HepG2 (cell line): Measurements from ENCODE around the gene XK. TPM values are rescaled to one million over a fixed set of nuclear protein-coding genes. Genes with fewer than 3 reads are reported as not detected.

Experiments used
- ATAC-seq: fragments of 200-7000 bp; cut with Tn5 transposase; 3 replicates; pipeline ENCODE4 v1.9.1; 2020; ENCODE audit warnings: mild to moderate bottlenecking, moderate library complexity
- BruUV-seq: library from RNA; stranded (reverse); fragments of 400-500 nt; replicated peaks from 2 replicates; lab custom pipeline; 2021; lab: Mats Ljungman, UMichigan
- CTCF ChIA-PET: fragments of 300-600 bp; formaldehyde crosslinking; extraction: SDS; loops from one replicate; lab custom pipeline; 2021; ENCODE audit warnings: low total read pairs, inconsistent platforms, low intra/inter-chr PET ratio; lab: Yijun Ruan, JAX
- POLR2A ChIA-PET: fragments of 350-600 bp; sonication (Branson Sonifier 250); formaldehyde crosslinking; loops from one replicate; lab custom pipeline; 2020; ENCODE audit warnings: antibody characterized with exemption, inconsistent platforms; lab: Yijun Ruan, JAX
- DNase-seq: peaks from one replicate; pipeline ENCODE4 v3.0.0-alpha.2; 2015; ENCODE audit warnings: low spot score
- FAIRE-seq: peaks from 3 replicates; lab custom pipeline; 2011; peaks lifted over from hg19 to GRCh38; lab: Jason Lieb, UNC
- H2AFZ ChIP-seq: one replicate; pipeline ENCODE4 v1.6.1; 2011; ENCODE audit warnings: low read length, inconsistent platforms
- H3K27ac ChIP-seq: fragments of 300-600 bp; 3 replicates; pipeline ENCODE4 v1.8.0; 2011; ENCODE audit warnings: mixed run types, mild to moderate bottlenecking, mixed read lengths, low read length, inconsistent platforms; ENCODE audit not compliant: insufficient read depth; ENCODE audit errors: extremely low read length
- H3K27me3 ChIP-seq, 2 experiments: fragments of 200-600 bp in 1 of 2; 2 replicates in 1 of 2; 3 replicates in 1 of 2; pipeline versions ENCODE4 v1.6.0 to v1.8.0; 2011; ENCODE audit warnings: low read length in 2 of 2, mild to moderate bottlenecking in 2 of 2, moderate library complexity in 2 of 2, inconsistent platforms in 1 of 2; ENCODE audit not compliant: insufficient read depth in 2 of 2, control insufficient read depth in 1 of 2
- H3K36me3 ChIP-seq, 2 experiments: fragments of 200-600 bp in 1 of 2; replicated peaks in 1 of 2; 2 replicates in 1 of 2; 3 replicates in 1 of 2; pipeline versions ENCODE4 v1.5.1 to v1.8.0; 2011; ENCODE audit warnings: low read length in 2 of 2, inconsistent platforms in 1 of 2; ENCODE audit not compliant: insufficient read depth in 2 of 2, control insufficient read depth in 1 of 2
- H3K4me1 ChIP-seq: 2 replicates; pipeline ENCODE4 v1.5.1; 2012; ENCODE audit warnings: low read length, inconsistent platforms; ENCODE audit not compliant: insufficient read depth
- H3K4me2 ChIP-seq: 2 replicates; pipeline ENCODE4 v1.6.0; 2011; ENCODE audit warnings: low read depth, low read length, inconsistent platforms
- H3K4me3 ChIP-seq, 3 experiments: fragments of 200-600 bp in 1 of 3; sonication (generic), shearing (Covaris generic) in 1 of 3; replicated peaks in 1 of 3; 2 replicates each; pipeline ENCODE4 v1.5.1; 2011 to 2016; ENCODE audit warnings: low read length in 3 of 3, inconsistent platforms in 2 of 3, low read depth in 2 of 3, mild to moderate bottlenecking in 2 of 3, control low read depth in 1 of 3, mixed read lengths in 1 of 3; ENCODE audit not compliant: insufficient read depth in 1 of 3
- H3K79me2 ChIP-seq: one replicate; pipeline ENCODE4 v1.6.1; 2011; ENCODE audit warnings: low read length, inconsistent platforms; ENCODE audit not compliant: insufficient read depth
- H3K9ac ChIP-seq: 2 replicates; pipeline ENCODE4 v1.6.0; 2011; ENCODE audit warnings: mild to moderate bottlenecking, low read depth, low read length, inconsistent platforms; ENCODE audit not compliant: insufficient read depth
- H3K9me3 ChIP-seq: 2 replicates; pipeline ENCODE4 v1.5.1; 2012; ENCODE audit warnings: mild to moderate bottlenecking, low read length
- H4K20me1 ChIP-seq: 2 replicates; pipeline ENCODE4 v1.6.0; 2011; ENCODE audit warnings: inconsistent platforms, mild to moderate bottlenecking, low read length, moderate library complexity; ENCODE audit not compliant: insufficient read depth
- MEIS1 ChIP-seq: sonication (generic); formaldehyde crosslinking; IDR thresholded peaks from 2 replicates; pipeline ENCODE4 v1.9.0; 2021; ENCODE audit warnings: mild to moderate bottlenecking, missing genetic modification reagents, moderate library complexity, borderline replicate concordance
- MLX ChIP-seq: IDR thresholded peaks from 2 replicates; pipeline ENCODE4 v1.6.1; 2016
- MXD1 ChIP-seq: sonication (generic); formaldehyde crosslinking; IDR thresholded peaks from 2 replicates; pipeline ENCODE4 v1.4.0; 2020; ENCODE audit warnings: mild to moderate bottlenecking, missing genetic modification reagents
- SP1 ChIP-seq, 2 experiments: fragments of 450-650 bp in 1 of 2; sonication (generic) in 1 of 2; formaldehyde crosslinking in 1 of 2; IDR thresholded peaks; 2 replicates each; pipeline versions ENCODE4 v1.4.0 to v1.6.1; 2016 to 2020; ENCODE audit warnings: missing genetic modification reagents in 1 of 2
- SRSF1 ChIP-seq: fragments of 200-400 bp; formaldehyde crosslinking; optimal IDR thresholded peaks from 2 replicates; pipeline ENCODE3; 2017; ENCODE audit warnings: mild to moderate bottlenecking, low read depth, low read length, moderate library complexity
- ZNF337 ChIP-seq: sonication (generic); formaldehyde crosslinking; IDR thresholded peaks from 2 replicates; pipeline ENCODE4 v1.5.1; 2020; ENCODE audit warnings: missing genetic modification reagents, low read depth, mild to moderate bottlenecking, borderline replicate concordance
- ZNF546 ChIP-seq: sonication (generic); formaldehyde crosslinking; conservative IDR thresholded peaks from 2 replicates; pipeline ENCODE4 v1.8.1; 2023; ENCODE audit warnings: mild to moderate bottlenecking, missing genetic modification reagents
- ZNF616 ChIP-seq: sonication (generic); formaldehyde crosslinking; IDR thresholded peaks from 2 replicates; pipeline ENCODE4 v1.5.0; 2020; ENCODE audit warnings: low read depth, mild to moderate bottlenecking, missing genetic modification reagents
- ZNF639 ChIP-seq: conservative IDR thresholded peaks from 2 replicates; pipeline ENCODE4 v1.6.1; 2018; ENCODE audit warnings: missing genetic modification reagents
- ZNF768 ChIP-seq: sonication (generic); formaldehyde crosslinking; IDR thresholded peaks from 2 replicates; pipeline ENCODE4 v1.4.0; 2020; ENCODE audit warnings: missing genetic modification reagents
- ZNF776 ChIP-seq: sonication (generic); formaldehyde crosslinking; IDR thresholded peaks from 2 replicates; pipeline ENCODE4 v1.4.0; 2020; ENCODE audit warnings: mild to moderate bottlenecking, missing genetic modification reagents
- WGBS: methylation state at CpG from one replicate; pipeline ENCODE4 v1.1.6; 2017; ENCODE audit warnings: low lambda C conversion rate; 5-methylcytosine and 5-hydroxymethylcytosine counted together
- in situ Hi-C: cut with HindIII; loops from 2 replicates; pipeline ENCODE4 v1.10.0; 2017; ENCODE audit warnings: low pct_unique_long_range_greater_than_20kb; ENCODE audit not compliant: extremely low pct_ligation_motif_present
- intact Hi-C: fragments of 100-400 bp; cut with micrococcal nuclease; formaldehyde crosslinking; loops from one replicate; pipeline ENCODE4 v1.10.0; 2022; ENCODE audit not compliant: unreplicated experiment
- polyA plus RNA-seq, 8 experiments: library from polyadenylated mRNA; depleted of rRNA in 3 of 8; stranded (reverse) in 7 of 8; unstranded in 1 of 8; fragments of >200 nt; fragmentation: Illumina TruSeq in 4 of 8; extraction: Trizol in 4 of 8; gene quantifications; 2 replicates each; pipeline versions ENCODE4 v1.2.1 to v1.2.3, GENCODE V29; 2011 to 2016; ENCODE audit warnings: low read depth in 4 of 8, missing spikeins in 1 of 8, mixed read lengths in 1 of 8; ENCODE audit not compliant: insufficient read depth in 1 of 8
- total RNA-seq, 5 experiments: library from RNA; depleted of rRNA; stranded (reverse); fragments of >200 nt; fragmentation: Illumina TruSeq; extraction: Trizol; gene quantifications; 2 replicates each; pipeline ENCODE4 v1.2.3, GENCODE V29; 2016; ENCODE audit warnings: low read depth in 1 of 5
- TF ChIP-seq, protein P1 (sequence below): IDR thresholded peaks from 2 replicates; pipeline ENCODE4 v1.6.1; 2016

The XK gene
- total and polyA plus RNA-seq, 2 of the 13 experiments (the other 11 are each of a cell fraction or from before 2014, with no cell fraction given): not detected

GRCh38 chrX:37712458-37712857 is 26.9 kb downstream of the XK start:
- Histone ChIP-seq H3K27ac (no peak overlapping the region), H3K9ac (no peak overlapping the region), H3K4me1 (no peaks in the 10 kb centered on the region), H2AFZ (no peak overlapping the region), H3K36me3 (no peaks in the 10 kb centered on the region), H3K4me3 (no peak overlapping the region), H4K20me1 (no peaks in the 10 kb centered on the region), H3K4me2 (no peak overlapping the region), H3K27me3 (no peaks in the 10 kb centered on the region), H3K79me2 (no peaks in the 10 kb centered on the region), H3K9me3 (no peaks in the 10 kb centered on the region)
- WGBS: 2% methylated on average over 3 of the region's 3 CpGs
- ATAC-seq (no peak), FAIRE-seq (no peak), DNase-seq (no peak)
- TF ChIP-seq MXD1: no peak
- POLR2A ChIA-PET: no interaction called here
- CTCF ChIA-PET: no interaction called here
- in situ Hi-C loops: no loop called here
- intact Hi-C loops: no loop called here
- BruUV-seq: no TSS peak

DNA sequence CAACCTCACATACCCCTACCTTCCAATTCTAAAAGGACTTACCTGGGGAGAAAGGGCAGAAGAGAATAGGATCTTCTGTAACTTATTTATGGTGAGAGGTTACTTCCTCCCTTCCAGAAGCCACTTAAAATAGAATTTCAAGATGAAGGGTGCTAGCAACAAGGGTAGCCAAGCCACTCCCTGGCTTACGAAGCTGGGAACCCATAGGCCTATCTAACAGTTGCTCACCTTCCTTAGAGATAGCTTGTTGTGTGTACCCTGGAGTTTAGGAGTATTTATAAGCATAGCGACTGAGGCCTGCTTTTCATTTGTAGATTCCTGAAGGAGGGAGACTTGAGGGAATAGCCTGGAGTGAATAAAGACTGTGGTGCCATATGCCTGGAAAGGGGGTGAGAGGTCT is 28.9 kb downstream of the XK start:
- H3K9ac ChIP-seq: no peak overlapping the region
- no peak overlapping the region for H2AFZ ChIP-seq
- FAIRE-seq: no peak
- no peak for DNase-seq
- H3K4me2 ChIP-seq: no peak overlapping the region
- H3K4me3 ChIP-seq: no peak overlapping the region
- 0% methylated on average over 1 of the region's 2 CpGs for WGBS
- no TSS peak for BruUV-seq
- in situ Hi-C loops: no loop called here
- no peaks in the 10 kb centered on the region for H3K4me1 ChIP-seq
- H3K79me2 ChIP-seq: no peaks in the 10 kb centered on the region
- H3K36me3 ChIP-seq: no peaks in the 10 kb centered on the region
- ChIA-PET CTCF (no interaction called here), POLR2A (no interaction called here)
- no peaks in the 10 kb centered on the region for H4K20me1 ChIP-seq
- no peaks in the 10 kb centered on the region for H3K27me3 ChIP-seq
- no peaks in the 10 kb centered on the region for H3K9me3 ChIP-seq
- intact Hi-C loops: no loop called here
- H3K27ac ChIP-seq: no peak overlapping the region
- ATAC-seq: no peak
- TF ChIP-seq, protein P1, sequence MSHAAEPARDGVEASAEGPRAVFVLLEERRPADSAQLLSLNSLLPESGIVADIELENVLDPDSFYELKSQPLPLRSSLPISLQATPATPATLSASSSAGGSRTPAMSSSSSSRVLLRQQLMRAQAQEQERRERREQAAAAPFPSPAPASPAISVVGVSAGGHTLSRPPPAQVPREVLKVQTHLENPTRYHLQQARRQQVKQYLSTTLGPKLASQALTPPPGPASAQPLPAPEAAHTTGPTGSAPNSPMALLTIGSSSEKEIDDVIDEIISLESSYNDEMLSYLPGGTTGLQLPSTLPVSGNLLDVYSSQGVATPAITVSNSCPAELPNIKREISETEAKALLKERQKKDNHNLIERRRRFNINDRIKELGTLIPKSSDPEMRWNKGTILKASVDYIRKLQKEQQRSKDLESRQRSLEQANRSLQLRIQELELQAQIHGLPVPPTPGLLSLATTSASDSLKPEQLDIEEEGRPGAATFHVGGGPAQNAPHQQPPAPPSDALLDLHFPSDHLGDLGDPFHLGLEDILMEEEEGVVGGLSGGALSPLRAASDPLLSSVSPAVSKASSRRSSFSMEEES: no peak
- TF ChIP-seq SRSF1 (no peak), ZNF768 (CRISPR knock-in tag) (no peak), ZNF337 (CRISPR knock-in tag) (no peak), ZNF546 (no peak), ZNF776 (CRISPR knock-in tag) (no peak), MEIS1 (no peak), SP1 (IDR thresholded peaks at IDR 0.05) (no peak), SP1 (CRISPR knock-in tag; IDR thresholded peaks at IDR 0.05) (no peak), MLX (CRISPR knock-in tag) (no peak), ZNF616 (CRISPR knock-in tag) (no peak), ZNF639 (no peak)
